Lower lobe of right lung (tissue), 2 donors: ENCODE measurements around the gene EMC9. TPM values are rescaled to one million over a fixed set of nuclear protein-coding genes. Genes with fewer than 3 reads are reported as not detected.

Source experiments
- ATAC-seq, 2 donors: fragments of 200-7000 bp; cut with Tn5 transposase; one replicate each; pipeline ENCODE4 v1.9.1; 2020 to 2022; ENCODE audit warnings: mild to moderate bottlenecking in 2 of 2, moderate library complexity in 2 of 2
- DNase-seq: peaks from one replicate; pipeline ENCODE4 v3.0.0-alpha.2; 2020
- H3K27ac ChIP-seq: fragments of 200-600 bp; one replicate; pipeline ENCODE4 v1.8.0; 2022
- H3K27me3 ChIP-seq: fragments of 200-600 bp; one replicate; pipeline ENCODE4 v1.8.0; 2022; ENCODE audit warnings: low read depth
- H3K36me3 ChIP-seq: fragments of 200-600 bp; one replicate; pipeline ENCODE4 v1.8.0; 2022; ENCODE audit warnings: mild to moderate bottlenecking
- H3K4me1 ChIP-seq: fragments of 200-600 bp; one replicate; pipeline ENCODE4 v1.8.0; 2022
- H3K4me3 ChIP-seq: fragments of 200-600 bp; one replicate; pipeline ENCODE4 v1.8.0; 2022; ENCODE audit warnings: mild to moderate bottlenecking
- H3K9me3 ChIP-seq: fragments of 200-600 bp; one replicate; pipeline ENCODE4 v1.8.0; 2022
- CTCF ChIP-seq: fragments of 200-600 bp; IDR thresholded peaks from one replicate; pipeline ENCODE4 v1.8.0; 2022; ENCODE audit warnings: antibody characterized with exemption, mild to moderate bottlenecking
- intact Hi-C: fragments of 100-400 bp; cut with DNase I; formaldehyde crosslinking; loops from one replicate; pipeline ENCODE4 v1.11.0; 2022
- total RNA-seq: library from RNA; stranded (reverse); fragmentation: NEBNext Ultra II Directional; extraction: Animal tissue kit (Norgen Biotek cat#: 25700); gene quantifications from one replicate; pipeline ENCODE4 v1.2.1, GENCODE V29; 2021
- donor health status: DM: no; HTN: yes; CAD: no; lungs with severe emphysema.

Gene EMC9
- total RNA-seq, 1 donor from 2014 or later, result 9.3 TPM

- no peak for DNase-seq
- no peaks in the 10 kb centered on the region for H3K9me3 ChIP-seq
- intact Hi-C loops, result no loop called here
- no peak overlapping the region for H3K4me3 ChIP-seq
- no peak overlapping the region for H3K27ac ChIP-seq
- H3K27me3 ChIP-seq, result no peaks in the 10 kb centered on the region
- peaks cover 45% of the 10 kb centered on the region for H3K36me3 ChIP-seq
- no peak for TF ChIP-seq CTCF
- ATAC-seq, result no peak
- H3K4me1 ChIP-seq, result peaks cover 8% of the 10 kb centered on the region
Observed at GRCh38 chr14:24103451-24103850, 37.9 kb downstream of the EMC9 start.

DNA sequence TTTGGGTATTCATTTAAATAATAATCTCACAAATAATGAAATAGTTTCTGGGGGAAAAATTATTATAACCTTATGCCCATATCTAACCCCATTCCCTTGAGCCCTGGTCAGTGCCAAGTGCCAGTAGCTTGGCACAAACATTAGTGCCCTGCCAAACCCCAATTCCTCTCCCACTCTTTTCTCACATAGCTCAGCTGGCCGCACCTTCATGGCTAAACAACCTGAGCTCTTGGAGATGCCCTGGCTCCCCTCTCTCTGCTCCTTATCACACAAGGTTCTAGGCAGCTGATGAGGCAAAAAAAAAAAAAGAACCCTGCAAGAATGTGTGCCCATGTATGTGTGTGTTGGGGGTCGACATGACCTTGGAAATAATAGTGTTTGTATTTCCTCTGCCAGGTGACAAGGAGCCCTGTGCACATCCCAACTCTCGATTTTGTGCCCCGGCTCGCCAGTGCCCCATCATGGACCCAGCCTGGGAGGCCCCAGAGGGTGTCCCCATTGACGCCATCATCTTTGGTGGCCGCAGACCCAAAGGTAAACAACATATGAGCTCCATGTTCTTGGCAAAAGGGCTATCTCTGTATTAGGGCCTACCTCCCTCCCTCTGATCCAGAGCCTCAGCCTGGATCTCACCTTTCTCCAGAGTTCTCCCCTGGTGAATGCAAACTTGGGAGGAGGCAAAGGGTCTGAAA lies 38.9 kb downstream of the EMC9 start:
- Histone ChIP-seq H3K4me1 (no peaks in the 10 kb centered on the region), H3K9me3 (no peaks in the 10 kb centered on the region), H3K4me3 (no peak overlapping the region), H3K27me3 (no peaks in the 10 kb centered on the region), H3K27ac (no peak overlapping the region), H3K36me3 (peaks cover 54% of the 10 kb centered on the region)
- TF ChIP-seq CTCF, result no peak
- no peak for ATAC-seq
- DNase-seq, result no peak
- intact Hi-C loops, result no loop called here

GRCh38 chr14:24100982-24101494 lies 40.4 kb downstream of the EMC9 start:
- no peak overlapping the region for H3K27ac ChIP-seq
- no peak for TF ChIP-seq CTCF
- H3K9me3 ChIP-seq, result no peaks in the 10 kb centered on the region
- no peaks in the 10 kb centered on the region for H3K27me3 ChIP-seq
- ATAC-seq, result no peak
- no peak for DNase-seq
- intact Hi-C loops, result no loop called here
- H3K4me1 ChIP-seq, result no peaks in the 10 kb centered on the region
- H3K4me3 ChIP-seq, result no peak overlapping the region
- H3K36me3 ChIP-seq, result peaks cover 54% of the 10 kb centered on the region

DNA sequence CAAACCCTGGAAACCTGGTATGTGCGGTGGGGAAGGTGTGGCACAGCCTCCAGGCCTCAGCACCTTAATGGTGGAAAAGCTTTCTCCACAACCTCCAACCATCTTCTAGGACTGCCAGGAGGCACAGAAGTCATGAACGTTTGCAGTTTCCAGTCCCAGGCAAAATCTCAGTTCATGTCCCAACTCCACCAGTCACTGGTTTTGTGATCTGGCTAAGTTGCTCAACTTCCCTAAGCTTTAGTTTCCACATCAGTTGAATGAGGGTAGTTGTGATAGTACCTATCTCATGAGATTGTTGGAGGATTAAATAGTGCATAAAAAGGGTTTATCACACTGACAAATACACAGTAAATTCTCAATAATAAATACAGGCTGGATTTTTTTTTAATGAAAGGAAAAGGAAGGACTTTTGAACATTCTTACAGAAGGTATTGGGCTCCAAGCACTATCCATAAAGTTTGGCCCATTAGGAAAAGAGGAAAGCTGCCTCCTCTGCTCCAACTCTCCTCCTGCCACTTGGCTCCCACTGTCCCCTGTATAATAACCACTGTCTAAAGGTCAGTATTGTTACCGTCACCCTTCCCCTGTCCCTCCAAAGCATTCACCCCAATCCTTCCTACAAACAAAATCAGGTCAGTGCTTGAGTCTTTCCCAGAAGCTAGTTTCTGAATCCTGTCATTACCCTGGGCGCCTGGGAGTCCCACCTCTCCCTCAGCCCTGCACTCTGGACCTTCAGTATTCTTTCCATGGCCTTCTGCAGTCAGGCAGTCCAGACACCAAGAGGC lies 41.0 kb downstream of the EMC9 start:
- TF ChIP-seq CTCF, result no peak
- DNase-seq (no peak), ATAC-seq (no peak)
- H3K27me3 ChIP-seq, result no peaks in the 10 kb centered on the region
- H3K4me3 ChIP-seq, result no peak overlapping the region
- no peak overlapping the region for H3K27ac ChIP-seq
- H3K9me3 ChIP-seq, result no peaks in the 10 kb centered on the region
- peaks cover 54% of the 10 kb centered on the region for H3K36me3 ChIP-seq
- intact Hi-C loops, result no loop called here
- peaks cover 6% of the 10 kb centered on the region for H3K4me1 ChIP-seq

- Histone ChIP-seq H3K4me3 (no peak overlapping the region), H3K27ac (no peak overlapping the region), H3K36me3 (peaks cover 54% of the 10 kb centered on the region), H3K9me3 (no peaks in the 10 kb centered on the region), H3K27me3 (no peaks in the 10 kb centered on the region), H3K4me1 (peaks cover 13% of the 10 kb centered on the region)
- no peak for DNase-seq
- ATAC-seq, result no peak
- intact Hi-C loops, result no loop called here
- no peak for TF ChIP-seq CTCF
Observed at GRCh38 chr14:24098927-24099813, 42.2 kb downstream of the EMC9 start.
